ENCODE measurements around the gene OR1A2. TPM values are rescaled to one million over a fixed set of nuclear protein-coding genes. Genes with fewer than 3 reads are reported as not detected.
"Not testable (repeated sequence)": the region's sequence is repeated elsewhere in the genome, so short reads cannot be mapped to it uniquely, and the experiment has no call there.

The OR1A2 gene
- total RNA-seq, result not detected in 2 replicates

DNA sequence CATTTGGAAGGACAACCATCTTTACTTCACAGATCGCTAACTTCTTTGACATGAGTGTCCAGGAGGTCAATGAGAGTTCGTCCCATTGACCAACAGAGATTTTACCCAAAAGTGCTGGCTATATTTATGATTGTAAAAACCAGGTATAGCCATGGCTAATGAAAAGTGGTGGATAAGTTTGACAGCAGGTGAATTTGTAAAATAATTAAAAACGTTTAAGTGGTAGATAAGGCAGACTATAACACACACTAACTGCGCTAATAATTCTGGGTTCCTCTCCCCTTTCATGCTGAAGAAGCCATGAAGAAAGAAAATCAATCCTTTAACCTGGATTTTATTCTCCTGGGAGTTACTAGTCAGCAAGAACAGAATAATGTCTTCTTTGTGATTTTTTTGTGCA, at the start of gene OR1A2:
TSS of gene OR1A2 (plus strand) at position 301 of the 400 bp plus-strand sequence. CDS start at position 301, 0 bp downstream.
- no peak for DNase-seq

DNA sequence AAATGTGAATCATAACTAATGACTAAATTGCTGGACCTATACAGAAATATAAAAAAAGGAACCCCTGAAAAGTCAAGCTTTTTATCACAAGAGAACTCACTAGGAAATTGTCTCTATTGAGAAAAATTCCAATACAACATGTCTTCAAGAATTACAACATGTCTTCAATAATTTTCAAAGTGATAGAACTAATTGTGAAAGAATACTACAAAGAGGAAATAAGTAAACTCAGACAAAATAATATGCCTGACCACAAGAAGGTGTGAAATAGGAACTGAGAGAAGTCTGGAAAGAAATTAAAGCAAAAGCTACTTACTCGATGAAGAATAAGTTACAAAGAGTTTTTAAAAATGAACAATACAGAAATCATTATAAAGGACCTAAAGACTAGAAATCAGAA, 40.1 kb upstream of the OR1A2 start:
- no peak for DNase-seq

GRCh38 chr17:3167574-3167973, 29.7 kb upstream of the OR1A2 start:
- no peak for DNase-seq

DNA sequence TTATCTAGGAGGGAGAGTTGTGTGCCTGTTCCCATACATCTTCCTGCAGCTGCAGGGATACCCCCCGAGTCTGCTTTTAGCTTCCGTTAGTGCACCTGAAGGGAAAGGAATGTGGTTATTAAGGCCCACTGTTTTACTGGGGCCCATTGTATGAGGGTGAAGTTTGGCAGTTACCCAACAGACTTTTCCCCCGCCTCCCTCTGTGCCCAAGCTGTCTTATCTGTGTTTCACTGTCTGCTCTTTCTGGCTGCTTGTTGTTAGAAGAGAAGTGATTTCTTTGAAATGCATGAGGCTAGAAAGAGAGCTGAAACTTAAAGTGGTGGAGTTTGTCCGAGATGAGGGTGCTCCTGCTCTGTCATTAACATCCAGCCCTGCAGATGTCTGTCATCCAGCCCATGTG, 7.4 kb upstream of the OR1A2 start:
- no peak for DNase-seq

DNA sequence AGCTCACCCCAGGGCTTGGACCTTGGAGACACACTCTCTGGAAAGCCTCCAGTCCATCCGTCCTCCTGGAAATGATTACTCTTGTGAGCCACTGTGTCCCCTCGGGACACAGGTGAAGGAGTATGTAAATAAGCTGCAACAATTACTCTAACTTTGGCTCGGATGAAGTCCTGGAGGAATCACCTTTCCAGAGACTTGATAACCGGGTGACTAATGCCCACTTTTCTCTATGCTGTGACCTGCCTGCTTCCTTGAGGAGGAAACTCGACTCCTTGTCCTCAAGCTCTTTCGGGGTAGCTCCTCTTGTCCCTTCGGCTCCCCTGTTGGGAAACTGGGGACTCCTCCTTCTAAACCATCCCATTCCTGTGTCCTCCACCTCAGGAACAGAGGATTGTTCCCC, 10.0 kb downstream of the OR1A2 start, which contains the start of gene OR1A1:
TSS of gene OR1A1 (plus strand) at position 301 of the 400 bp plus-strand sequence. CDS start 7,954 bp downstream, outside the sequence.
- DNase-seq, result no peak

DNA sequence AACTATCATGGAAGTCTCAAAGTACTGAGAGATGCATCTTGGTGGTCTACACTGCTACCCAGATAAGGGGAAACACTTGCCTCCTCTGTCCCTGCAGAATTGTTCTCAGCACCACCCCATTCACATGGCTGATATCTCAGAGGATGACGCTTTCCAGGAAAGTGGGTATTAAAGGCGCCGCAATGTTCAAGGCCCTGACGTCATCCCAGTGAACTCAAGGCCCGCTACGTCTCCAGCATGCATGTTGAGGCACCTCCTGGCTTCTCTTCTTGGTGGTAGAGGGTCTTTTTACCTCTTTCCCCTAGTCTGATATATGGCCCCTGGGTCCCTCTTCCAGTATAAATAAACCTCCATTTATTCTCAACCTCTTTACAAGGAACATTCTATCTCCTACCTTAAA, 11.2 kb downstream of the OR1A2 start:
- DNase-seq, result no peak

GRCh38 chr17:3213001-3213400, 15.7 kb downstream of the OR1A2 start:
- DNase-seq, result no peak

DNA sequence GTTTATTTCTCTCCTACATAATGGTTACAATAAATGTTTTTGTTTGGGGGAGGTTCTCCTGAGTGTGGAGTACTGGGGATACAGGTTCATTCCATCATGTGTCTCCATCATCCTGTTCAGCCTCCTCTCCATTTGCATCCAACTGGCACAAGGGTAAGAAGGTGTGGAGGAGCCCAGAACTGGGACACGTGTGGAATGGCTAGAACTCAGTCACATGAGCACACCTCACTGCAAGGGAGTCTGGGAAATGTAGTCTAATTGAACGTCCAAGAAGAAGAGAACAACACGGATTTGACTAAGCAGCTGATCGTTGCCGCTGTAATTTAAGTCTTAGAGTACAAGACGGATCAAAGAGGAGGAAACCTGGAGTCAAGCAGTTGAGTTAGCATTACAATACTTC, 16.3 kb downstream of the OR1A2 start:
- no peak for DNase-seq

GRCh38 chr17:3219978-3220377, 22.7 kb downstream of the OR1A2 start:
- DNase-seq, result not testable (repeated sequence)

- no peak for DNase-seq
Observed at GRCh38 chr17:3221850-3222249, 24.5 kb downstream of the OR1A2 start.

- no peak for DNase-seq
Observed at GRCh38 chr17:3222505-3222904, 25.2 kb downstream of the OR1A2 start.

DNA sequence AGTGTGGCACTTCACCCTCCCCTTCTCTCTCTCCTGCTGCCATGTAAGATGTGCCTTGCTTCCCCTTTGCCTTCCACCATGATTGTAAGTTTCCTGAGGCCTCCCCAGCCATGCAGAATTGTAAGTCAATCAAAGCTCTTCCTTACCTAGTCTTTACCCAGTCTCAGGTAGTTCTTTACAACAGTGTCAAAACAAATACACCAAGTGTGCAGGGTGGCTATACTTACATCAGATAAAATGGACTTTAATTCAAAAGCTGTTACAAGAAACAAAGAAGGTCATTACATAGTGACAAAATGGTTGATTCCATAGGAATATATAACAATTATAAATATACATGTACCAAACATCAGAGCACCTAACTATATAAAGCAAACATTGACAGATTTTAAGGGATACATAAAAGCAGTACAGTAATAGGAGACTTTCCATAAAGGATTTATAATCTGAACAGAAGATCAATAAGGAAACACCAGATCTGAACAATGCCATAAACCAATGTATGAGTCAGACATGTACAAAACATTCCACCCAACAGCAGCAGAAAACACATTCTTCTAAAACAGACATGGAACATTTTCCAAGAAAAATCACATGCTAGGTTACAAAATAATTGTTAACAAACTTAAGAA, 27.5 kb downstream of the OR1A2 start:
- DNase-seq, result not testable (repeated sequence)

- DNase-seq, result not testable (repeated sequence)
Observed at GRCh38 chr17:3232300-3232699, 35.0 kb downstream of the OR1A2 start.

GRCh38 chr17:3238685-3239084, 41.4 kb downstream of the OR1A2 start:
- DNase-seq, result not testable (repeated sequence)

DNA sequence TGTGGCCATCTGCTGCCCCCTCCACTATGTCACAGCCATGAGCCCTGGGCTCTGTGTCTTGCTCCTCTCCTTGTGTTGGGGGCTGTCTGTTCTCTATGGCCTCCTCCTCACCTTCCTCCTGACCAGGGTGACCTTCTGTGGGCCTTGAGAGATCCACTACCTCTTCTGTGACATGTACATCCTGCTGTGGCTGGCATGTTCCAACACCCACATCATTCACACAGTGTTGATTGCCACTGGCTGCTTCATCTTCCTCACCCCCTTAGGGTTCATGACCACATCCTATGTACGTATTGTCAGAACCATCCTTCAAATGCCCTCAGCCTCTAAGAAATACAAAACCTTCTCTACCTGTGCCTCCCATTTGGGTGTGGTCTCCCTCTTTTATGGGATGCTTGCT, 43.7 kb downstream of the OR1A2 start:
- DNase-seq, result not testable (repeated sequence)

- DNase-seq, result not testable (repeated sequence)
Observed at GRCh38 chr17:3244841-3245240, 47.5 kb downstream of the OR1A2 start.

Other genes with a start within 250 kb of the OR1A2 start
- not detected in 2 replicates for gene OR1D5, start 133.9 kb upstream of the OR1A2 start, total RNA-seq
- not detected in 2 replicates for gene OR1D2, start 93.1 kb upstream of the OR1A2 start, total RNA-seq
- gene OR1G1, start 70.0 kb upstream of the OR1A2 start, total RNA-seq, result not detected in 2 replicates
- not detected in 2 replicates for gene OR1A1, start 10.1 kb downstream of the OR1A2 start, total RNA-seq
- gene OR3A1, start 100.8 kb downstream of the OR1A2 start, total RNA-seq, result not detected in 2 replicates
- gene OR3A2, start 188.8 kb downstream of the OR1A2 start, total RNA-seq, result not detected in 2 replicates
- not detected in 2 replicates for gene OR1E1, start 200.9 kb downstream of the OR1A2 start, total RNA-seq
- gene OR3A3, start 213.9 kb downstream of the OR1A2 start, total RNA-seq, result not detected in 2 replicates
- not detected in 2 replicates for gene OR1E2, start 236.3 kb downstream of the OR1A2 start, total RNA-seq

All from dermis blood vessel endothelial cell (primary cell).